Uterus (tissue), 2 donors: ENCODE data around the gene IGF2R.

Experiments
- POLR2A ChIP-seq, 2 donors: fragments of 450-650 bp; IDR thresholded peaks; one replicate each; pipeline ENCODE4 v1.6.1; 2016; ENCODE audit warnings: antibody characterized with exemption in 2 of 2, mild to moderate bottlenecking in 1 of 2, moderate library complexity in 1 of 2
- TF ChIP-seq, protein P1 (sequence below), 4 experiments: fragments of 200-600 bp in 2 of 4; fragments of 450-650 bp in 2 of 4; sonication (generic) in 2 of 4; IDR thresholded peaks; one replicate each; pipeline ENCODE4 v1.5.1; 2016 to 2019; ENCODE audit warnings: antibody characterized with exemption in 4 of 4, mild to moderate bottlenecking in 2 of 4, moderate library complexity in 1 of 4

DNA sequence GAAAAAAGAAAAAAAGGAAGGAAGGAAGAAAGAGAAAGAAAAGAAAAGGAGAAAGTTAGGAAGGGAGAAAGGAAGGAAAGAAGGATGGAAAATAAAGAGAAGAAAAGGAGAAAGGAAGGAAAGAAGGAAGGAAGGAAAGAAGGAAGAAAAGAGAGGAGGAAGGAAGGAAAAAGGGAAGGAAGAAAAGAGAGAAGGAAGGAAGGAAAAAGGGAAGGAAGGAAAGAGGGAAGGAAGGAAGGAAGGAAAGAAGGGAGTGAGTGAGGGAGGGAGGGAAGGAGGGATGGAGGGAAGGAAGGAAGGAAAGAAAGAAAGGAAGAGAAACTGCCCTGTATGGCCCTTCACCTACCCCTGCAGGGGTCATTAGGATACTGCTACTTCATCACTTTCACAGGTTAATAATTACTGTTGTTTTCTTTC lies 12.9 kb upstream of the IGF2R start:
- no peak for TF ChIP-seq POLR2A (IDR thresholded peaks at IDR 0.05)
- TF ChIP-seq, protein P1, sequence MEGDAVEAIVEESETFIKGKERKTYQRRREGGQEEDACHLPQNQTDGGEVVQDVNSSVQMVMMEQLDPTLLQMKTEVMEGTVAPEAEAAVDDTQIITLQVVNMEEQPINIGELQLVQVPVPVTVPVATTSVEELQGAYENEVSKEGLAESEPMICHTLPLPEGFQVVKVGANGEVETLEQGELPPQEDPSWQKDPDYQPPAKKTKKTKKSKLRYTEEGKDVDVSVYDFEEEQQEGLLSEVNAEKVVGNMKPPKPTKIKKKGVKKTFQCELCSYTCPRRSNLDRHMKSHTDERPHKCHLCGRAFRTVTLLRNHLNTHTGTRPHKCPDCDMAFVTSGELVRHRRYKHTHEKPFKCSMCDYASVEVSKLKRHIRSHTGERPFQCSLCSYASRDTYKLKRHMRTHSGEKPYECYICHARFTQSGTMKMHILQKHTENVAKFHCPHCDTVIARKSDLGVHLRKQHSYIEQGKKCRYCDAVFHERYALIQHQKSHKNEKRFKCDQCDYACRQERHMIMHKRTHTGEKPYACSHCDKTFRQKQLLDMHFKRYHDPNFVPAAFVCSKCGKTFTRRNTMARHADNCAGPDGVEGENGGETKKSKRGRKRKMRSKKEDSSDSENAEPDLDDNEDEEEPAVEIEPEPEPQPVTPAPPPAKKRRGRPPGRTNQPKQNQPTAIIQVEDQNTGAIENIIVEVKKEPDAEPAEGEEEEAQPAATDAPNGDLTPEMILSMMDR (IDR thresholded peaks at IDR 0.05), result no peak
